Measurements from ENCODE around the gene KRT28.

DNA sequence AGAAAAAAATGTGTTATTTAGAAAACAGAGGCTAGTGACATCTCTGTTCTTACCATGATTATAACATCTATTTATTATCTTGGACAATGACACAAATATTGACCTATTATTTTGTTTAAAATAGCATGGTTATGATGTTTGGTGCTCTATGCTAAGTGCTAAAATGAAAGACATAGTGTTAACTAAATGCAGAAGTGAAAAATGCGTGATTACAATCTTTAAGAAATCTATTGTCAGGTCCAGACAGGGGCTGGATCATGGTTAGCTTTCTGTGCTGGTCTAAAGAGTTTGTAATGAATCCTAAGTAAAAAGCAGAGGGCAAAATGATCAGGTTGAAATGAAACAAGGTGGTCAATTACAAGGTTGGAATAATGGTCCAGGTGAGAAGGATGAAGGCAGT lies 622 bp upstream of the KRT28 start:
- TF ChIP-seq, protein P1, sequence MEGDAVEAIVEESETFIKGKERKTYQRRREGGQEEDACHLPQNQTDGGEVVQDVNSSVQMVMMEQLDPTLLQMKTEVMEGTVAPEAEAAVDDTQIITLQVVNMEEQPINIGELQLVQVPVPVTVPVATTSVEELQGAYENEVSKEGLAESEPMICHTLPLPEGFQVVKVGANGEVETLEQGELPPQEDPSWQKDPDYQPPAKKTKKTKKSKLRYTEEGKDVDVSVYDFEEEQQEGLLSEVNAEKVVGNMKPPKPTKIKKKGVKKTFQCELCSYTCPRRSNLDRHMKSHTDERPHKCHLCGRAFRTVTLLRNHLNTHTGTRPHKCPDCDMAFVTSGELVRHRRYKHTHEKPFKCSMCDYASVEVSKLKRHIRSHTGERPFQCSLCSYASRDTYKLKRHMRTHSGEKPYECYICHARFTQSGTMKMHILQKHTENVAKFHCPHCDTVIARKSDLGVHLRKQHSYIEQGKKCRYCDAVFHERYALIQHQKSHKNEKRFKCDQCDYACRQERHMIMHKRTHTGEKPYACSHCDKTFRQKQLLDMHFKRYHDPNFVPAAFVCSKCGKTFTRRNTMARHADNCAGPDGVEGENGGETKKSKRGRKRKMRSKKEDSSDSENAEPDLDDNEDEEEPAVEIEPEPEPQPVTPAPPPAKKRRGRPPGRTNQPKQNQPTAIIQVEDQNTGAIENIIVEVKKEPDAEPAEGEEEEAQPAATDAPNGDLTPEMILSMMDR (conservative IDR thresholded peaks at IDR 0.05) = no peak
- no peak for TF ChIP-seq EZH2 (IDR thresholded peaks at IDR 0.05; ENCODE audit: low read depth)

Measured in PC-9 (cell line).